ENCODE results near the gene NTN1.

GRCh38 chr17:9188367-9188766 is 167.1 kb downstream of the NTN1 start:
- TF ChIP-seq, protein P1, sequence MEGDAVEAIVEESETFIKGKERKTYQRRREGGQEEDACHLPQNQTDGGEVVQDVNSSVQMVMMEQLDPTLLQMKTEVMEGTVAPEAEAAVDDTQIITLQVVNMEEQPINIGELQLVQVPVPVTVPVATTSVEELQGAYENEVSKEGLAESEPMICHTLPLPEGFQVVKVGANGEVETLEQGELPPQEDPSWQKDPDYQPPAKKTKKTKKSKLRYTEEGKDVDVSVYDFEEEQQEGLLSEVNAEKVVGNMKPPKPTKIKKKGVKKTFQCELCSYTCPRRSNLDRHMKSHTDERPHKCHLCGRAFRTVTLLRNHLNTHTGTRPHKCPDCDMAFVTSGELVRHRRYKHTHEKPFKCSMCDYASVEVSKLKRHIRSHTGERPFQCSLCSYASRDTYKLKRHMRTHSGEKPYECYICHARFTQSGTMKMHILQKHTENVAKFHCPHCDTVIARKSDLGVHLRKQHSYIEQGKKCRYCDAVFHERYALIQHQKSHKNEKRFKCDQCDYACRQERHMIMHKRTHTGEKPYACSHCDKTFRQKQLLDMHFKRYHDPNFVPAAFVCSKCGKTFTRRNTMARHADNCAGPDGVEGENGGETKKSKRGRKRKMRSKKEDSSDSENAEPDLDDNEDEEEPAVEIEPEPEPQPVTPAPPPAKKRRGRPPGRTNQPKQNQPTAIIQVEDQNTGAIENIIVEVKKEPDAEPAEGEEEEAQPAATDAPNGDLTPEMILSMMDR (IDR thresholded peaks at IDR 0.05), result no peak
- no peak for TF ChIP-seq POLR2AphosphoS5 (IDR thresholded peaks at IDR 0.05; ENCODE audit: insufficient read depth in 1 of 2, low read depth in 1 of 2)
- no peak for TF ChIP-seq POLR2A (IDR thresholded peaks at IDR 0.05)
